GM13976 (cell line): ENCODE measurements around the gene BHLHE41.

Experiments
- DNase-seq: peaks from one replicate; pipeline ENCODE4 v3.0.0; 2012; ENCODE audit warnings: low spot score
- CTCF ChIP-seq: IDR thresholded peaks from 2 replicates; pipeline ENCODE4 v1.5.1; 2012; ENCODE audit warnings: borderline replicate concordance, mild to moderate bottlenecking; ENCODE audit not compliant: insufficient read depth; ENCODE audit errors: extremely low read depth, missing control alignments, control extremely low read depth
- in situ Hi-C: fragments of 300-500 bp; cut with MboI; formaldehyde crosslinking; loops from one replicate; pipeline ENCODE4 v1.12.0; 2022; ENCODE audit warnings: low sequenced_read_pairs, mixed read lengths, inconsistent platforms; ENCODE audit not compliant: unreplicated experiment

The BHLHE41 gene

GRCh38 chr12:26150736-26151450, 26.1 kb upstream of the BHLHE41 start:
- in situ Hi-C loops: no loop called here
- DNase-seq: no peak

GRCh38 chr12:26149968-26150500, 25.2 kb upstream of the BHLHE41 start:
- no peak for DNase-seq
- no peak for TF ChIP-seq CTCF
- in situ Hi-C loops: no loop called here

More at GRCh38 chr12:26150736-26151450, 26.1 kb upstream of the BHLHE41 start:
- no peak for TF ChIP-seq CTCF

- in situ Hi-C loops: no loop called here
- no peak for TF ChIP-seq CTCF
Measured at GRCh38 chr12:26148291-26148690, 23.5 kb upstream of the BHLHE41 start.

GRCh38 chr12:26143291-26143690, 18.5 kb upstream of the BHLHE41 start:
- DNase-seq: no peak
- TF ChIP-seq CTCF: no peak
- in situ Hi-C loops: no loop called here

More at GRCh38 chr12:26148291-26148690, 23.5 kb upstream of the BHLHE41 start:
- DNase-seq: no peak

GRCh38 chr12:26138860-26139259, 14.0 kb upstream of the BHLHE41 start:
- no peak for TF ChIP-seq CTCF
- no peak for DNase-seq
- in situ Hi-C loops: no loop called here

GRCh38 chr12:26136688-26137087, 11.9 kb upstream of the BHLHE41 start:
- in situ Hi-C loops: no loop called here

More at GRCh38 chr12:26136688-26137087, 11.9 kb upstream of the BHLHE41 start:
- DNase-seq: no peak
- no peak for TF ChIP-seq CTCF
